Measurements from ENCODE around the gene PGAM1.

DNA sequence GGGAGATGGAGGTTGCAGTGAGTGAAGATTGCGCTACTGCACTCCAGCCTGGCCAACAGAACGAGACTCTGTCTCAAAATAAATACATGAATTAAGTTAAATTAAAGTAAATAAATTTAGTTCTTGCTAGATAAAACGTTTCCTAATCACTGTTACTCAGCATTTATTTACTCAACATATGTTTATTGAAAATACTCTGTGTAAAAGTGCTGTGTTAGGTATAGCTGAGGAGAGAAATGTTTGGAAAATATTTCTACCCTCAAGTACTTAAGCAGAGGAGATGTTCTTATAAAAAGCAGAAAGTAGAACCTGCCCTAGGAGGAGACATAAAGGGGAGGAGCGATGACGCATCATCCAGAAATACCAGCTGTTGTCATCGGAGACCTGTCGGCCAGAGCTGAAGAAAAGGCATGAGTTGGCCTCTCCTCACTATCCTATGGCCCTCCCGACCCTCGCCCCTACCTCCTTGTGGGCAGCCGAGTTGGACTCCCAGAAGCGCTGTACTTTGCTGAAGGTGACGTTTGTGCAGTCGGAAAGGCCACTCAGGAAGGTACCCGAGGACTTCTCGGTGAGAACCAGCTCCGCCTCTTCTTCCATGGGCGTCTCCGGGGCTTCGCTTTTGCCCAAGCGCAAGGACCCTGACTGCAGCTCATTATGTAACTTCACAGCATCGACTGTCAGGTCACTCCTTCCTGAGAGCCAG lies 26.0 kb upstream of the PGAM1 start:
- TF ChIP-seq, protein P1, sequence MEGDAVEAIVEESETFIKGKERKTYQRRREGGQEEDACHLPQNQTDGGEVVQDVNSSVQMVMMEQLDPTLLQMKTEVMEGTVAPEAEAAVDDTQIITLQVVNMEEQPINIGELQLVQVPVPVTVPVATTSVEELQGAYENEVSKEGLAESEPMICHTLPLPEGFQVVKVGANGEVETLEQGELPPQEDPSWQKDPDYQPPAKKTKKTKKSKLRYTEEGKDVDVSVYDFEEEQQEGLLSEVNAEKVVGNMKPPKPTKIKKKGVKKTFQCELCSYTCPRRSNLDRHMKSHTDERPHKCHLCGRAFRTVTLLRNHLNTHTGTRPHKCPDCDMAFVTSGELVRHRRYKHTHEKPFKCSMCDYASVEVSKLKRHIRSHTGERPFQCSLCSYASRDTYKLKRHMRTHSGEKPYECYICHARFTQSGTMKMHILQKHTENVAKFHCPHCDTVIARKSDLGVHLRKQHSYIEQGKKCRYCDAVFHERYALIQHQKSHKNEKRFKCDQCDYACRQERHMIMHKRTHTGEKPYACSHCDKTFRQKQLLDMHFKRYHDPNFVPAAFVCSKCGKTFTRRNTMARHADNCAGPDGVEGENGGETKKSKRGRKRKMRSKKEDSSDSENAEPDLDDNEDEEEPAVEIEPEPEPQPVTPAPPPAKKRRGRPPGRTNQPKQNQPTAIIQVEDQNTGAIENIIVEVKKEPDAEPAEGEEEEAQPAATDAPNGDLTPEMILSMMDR (IDR thresholded peaks at IDR 0.05; ENCODE audit: insufficient read depth, low read depth, low read length): no peak
- TF ChIP-seq EZH2 (IDR thresholded peaks at IDR 0.05; ENCODE audit: insufficient read depth, low read length): no peak
